Mesodermal cell (in vitro differentiated cells): ENCODE results near the gene PACSIN2.

ENCODE experiments used
- H3K27ac ChIP-seq: 2 replicates; pipeline ENCODE4 v1.7.0; 2013; ENCODE audit warnings: mild to moderate bottlenecking, low read depth, low read length, moderate library complexity; ENCODE audit not compliant: severe bottlenecking
- H3K36me3 ChIP-seq: 2 replicates; pipeline ENCODE4 v1.7.1; 2013; ENCODE audit warnings: mild to moderate bottlenecking, low read length, moderate library complexity; ENCODE audit not compliant: control insufficient read depth, insufficient read depth
- H3K4me1 ChIP-seq: one replicate; pipeline ENCODE4 v1.7.1; 2013; ENCODE audit warnings: mild to moderate bottlenecking, low read length; ENCODE audit not compliant: insufficient read depth, control insufficient read depth, poor library complexity, severe bottlenecking
- H3K4me3 ChIP-seq: 2 replicates; pipeline ENCODE4 v1.7.0; 2013; ENCODE audit warnings: low read length, control low read depth, mild to moderate bottlenecking; ENCODE audit not compliant: insufficient read depth, poor library complexity, severe bottlenecking; ENCODE audit errors: extremely low read depth
- H3K9me3 ChIP-seq: 2 replicates; pipeline ENCODE4 v1.7.1; 2013; ENCODE audit warnings: mild to moderate bottlenecking, low read length, moderate library complexity; ENCODE audit not compliant: control insufficient read depth
- WGBS, 2 experiments: methylation state at CpG; one replicate each; pipeline ENCODE4 v1.1.5; 2013; ENCODE audit warnings: missing lambda C conversion rate in 2 of 2; ENCODE audit not compliant: insufficient coverage in 2 of 2; 5-methylcytosine and 5-hydroxymethylcytosine counted together

PACSIN2 gene

DNA sequence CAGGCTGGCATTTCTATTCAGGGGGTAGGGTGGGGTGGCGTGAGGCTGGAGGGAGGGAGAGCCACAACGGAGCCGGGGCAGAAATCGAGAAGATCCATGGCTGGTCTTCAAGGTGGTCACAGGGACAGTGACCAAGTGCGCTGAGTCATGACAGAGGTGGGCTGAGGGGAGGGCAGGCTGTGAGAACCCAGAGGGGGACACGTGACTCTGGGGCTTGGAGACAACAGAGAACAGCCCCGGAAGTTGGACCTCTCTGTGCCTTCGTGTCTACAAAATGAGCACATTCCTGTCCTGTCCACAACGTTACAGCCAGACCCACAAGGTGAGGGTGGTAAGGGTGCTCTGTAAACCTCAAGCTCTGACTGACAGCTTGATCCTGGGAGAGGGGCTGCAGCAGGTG is 122.8 kb downstream of the PACSIN2 start:
- 96 to 99% methylated on average over 6 to 9 of the region's 9 CpGs for WGBS, 2 experiments
- Histone ChIP-seq H3K36me3 (peaks cover 63% of the 10 kb centered on the region), H3K4me1 (no peaks in the 10 kb centered on the region), H3K9me3 (no peaks in the 10 kb centered on the region), H3K4me3 (no peak overlapping the region), H3K27ac (no peak overlapping the region)

DNA sequence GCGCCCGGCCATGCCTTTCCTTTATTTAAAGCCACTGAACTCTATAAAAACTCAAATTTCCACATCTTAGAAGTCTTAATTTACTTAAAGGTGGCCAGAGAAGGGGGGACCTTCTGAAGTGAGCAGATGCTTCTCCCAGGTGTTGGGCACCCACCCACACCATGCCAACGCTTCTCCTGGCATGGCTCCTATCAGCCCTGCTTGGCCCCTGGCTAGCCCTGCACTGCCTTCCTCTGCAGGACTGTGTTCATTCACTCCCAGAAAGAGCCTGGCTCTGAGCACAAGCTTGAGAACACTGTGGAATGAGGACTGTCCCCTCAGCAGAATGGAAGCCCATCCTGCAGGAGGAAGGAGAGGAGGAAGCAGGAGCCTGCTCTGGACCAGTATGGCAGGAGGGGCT is 123.3 kb downstream of the PACSIN2 start:
- no peaks in the 10 kb centered on the region for H3K9me3 ChIP-seq
- H3K36me3 ChIP-seq: peaks cover 68% of the 10 kb centered on the region
- WGBS, 2 experiments: 100% methylated on average over 1 of the region's 3 CpGs
- H3K4me1 ChIP-seq: no peaks in the 10 kb centered on the region
- H3K4me3 ChIP-seq: no peak overlapping the region
- no peak overlapping the region for H3K27ac ChIP-seq

DNA sequence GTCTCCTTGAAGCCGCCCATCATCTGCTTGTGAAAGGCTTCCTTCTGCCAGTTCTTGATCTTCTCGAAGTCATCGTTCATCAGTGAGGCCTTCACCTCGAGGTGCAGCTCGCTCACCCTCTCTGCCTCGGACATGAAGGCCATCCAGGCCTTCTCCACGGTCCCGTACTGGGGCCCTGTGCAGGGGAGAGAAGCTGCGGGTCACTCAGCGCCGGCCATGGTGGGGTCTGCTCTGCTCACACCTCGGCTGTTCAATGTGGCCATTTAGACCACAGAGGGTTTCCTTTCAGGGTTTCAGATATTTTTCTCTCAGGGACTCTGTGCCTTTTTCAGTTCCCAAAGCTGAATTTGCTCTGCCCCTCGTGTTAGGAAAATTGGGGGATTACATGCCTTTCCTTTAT is 123.9 kb downstream of the PACSIN2 start:
- Histone ChIP-seq H3K27ac (no peak overlapping the region), H3K4me1 (no peaks in the 10 kb centered on the region), H3K4me3 (no peak overlapping the region), H3K36me3 (peaks cover 74% of the 10 kb centered on the region), H3K9me3 (no peaks in the 10 kb centered on the region)
- 94 to 95% methylated on average over 12 to 13 of the region's 13 CpGs for WGBS, 2 experiments

DNA sequence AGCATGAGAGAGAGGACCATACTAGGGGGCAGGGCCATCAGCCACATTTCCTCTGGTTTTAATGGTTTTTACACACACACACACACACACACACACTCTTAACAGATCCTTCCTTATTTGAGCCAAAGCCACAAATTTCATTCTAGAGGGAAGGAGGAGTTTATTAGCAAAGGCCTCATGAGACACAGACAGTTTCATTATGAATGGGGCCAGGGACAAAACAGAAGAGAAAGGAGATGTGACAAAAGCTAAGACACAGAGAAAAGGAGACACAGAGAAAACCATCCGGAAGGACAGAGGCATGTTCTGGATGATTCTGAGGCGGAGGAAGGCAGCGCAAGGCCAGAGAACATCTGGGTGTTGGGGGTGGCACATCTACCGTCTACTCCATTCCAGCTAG is 125.6 kb downstream of the PACSIN2 start:
- H3K36me3 ChIP-seq: peaks cover 89% of the 10 kb centered on the region
- no peak overlapping the region for H3K27ac ChIP-seq
- H3K9me3 ChIP-seq: no peaks in the 10 kb centered on the region
- 100% methylated on average over 1 to 4 of the region's 4 CpGs for WGBS, 2 experiments
- H3K4me1 ChIP-seq: peaks cover 10% of the 10 kb centered on the region
- no peak overlapping the region for H3K4me3 ChIP-seq

DNA sequence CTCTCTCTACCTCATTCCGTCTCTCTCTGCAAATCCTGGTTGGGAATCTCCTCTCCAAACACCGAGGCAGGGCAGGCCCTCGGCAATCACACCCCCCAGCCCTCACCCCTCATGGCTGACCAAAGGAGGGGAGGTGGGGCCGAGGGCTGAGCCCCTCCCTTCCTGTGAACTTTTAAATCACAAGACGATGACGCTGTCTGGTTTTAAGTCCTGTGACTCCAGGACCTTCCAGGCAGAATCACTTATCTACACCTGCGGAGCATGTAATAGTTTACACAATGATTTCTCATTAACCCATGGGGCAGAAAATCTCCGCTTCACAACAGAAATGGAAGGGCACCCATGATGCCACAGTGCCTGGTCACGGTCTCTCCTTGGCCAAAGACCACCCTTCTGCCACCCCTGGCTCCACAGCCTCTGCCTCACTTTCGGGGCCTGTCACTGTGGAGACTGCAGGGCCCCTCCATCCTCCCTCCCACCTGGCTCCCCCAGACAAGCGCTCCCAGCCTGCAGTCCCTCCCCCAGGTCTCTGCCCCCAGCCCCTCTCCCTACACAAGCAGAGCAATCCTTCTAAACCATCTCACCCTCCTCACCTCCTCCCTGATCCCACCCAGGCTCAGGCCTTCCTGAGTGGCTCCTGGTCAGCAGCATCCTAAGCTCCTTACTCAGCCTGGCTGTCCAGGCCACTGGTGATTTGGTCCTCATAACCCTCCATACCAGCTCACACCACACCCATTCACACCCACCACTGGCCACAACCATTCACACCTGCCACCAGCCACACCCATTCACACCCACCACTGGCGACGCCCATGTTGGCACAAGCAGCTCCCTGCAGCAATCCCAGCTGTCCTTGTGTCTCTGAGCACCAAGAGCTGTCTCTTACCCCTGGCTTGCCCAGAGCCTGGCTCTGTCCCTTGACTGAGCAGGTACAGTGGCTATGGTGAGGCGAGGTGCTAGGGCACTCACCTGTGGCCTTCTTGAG is 127.1 kb downstream of the PACSIN2 start:
- WGBS, 2 experiments: 82 to 92% methylated on average over 6 to 12 of the region's 14 CpGs
- Histone ChIP-seq H3K4me1 (peaks cover 10% of the 10 kb centered on the region), H3K4me3 (no peak overlapping the region), H3K27ac (no peak overlapping the region), H3K36me3 (peaks cover 94% of the 10 kb centered on the region), H3K9me3 (no peaks in the 10 kb centered on the region)

DNA sequence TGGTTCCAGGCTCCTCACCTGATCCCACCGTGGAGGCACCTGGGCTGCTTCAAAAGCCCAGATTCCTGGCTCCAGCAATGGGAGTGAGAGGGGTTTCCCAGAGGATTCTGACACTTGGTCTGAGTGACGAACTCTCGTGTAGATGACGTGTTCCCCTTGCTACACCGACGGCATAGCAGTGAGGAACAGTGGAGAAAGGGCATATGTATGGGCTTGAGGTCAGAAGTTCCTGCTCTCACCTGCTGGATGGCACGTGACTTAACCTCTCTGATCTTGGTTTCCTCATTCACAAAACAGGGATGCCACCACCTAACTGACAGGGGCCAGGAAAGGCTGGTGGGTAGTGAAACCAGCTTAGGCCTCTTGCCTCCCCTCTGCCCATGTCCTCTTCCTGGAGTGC is 127.8 kb downstream of the PACSIN2 start:
- no peak overlapping the region for H3K4me3 ChIP-seq
- WGBS, 2 experiments: 92% methylated on average over 6 to 7 of the region's 7 CpGs
- H3K4me1 ChIP-seq: peaks cover 10% of the 10 kb centered on the region
- H3K27ac ChIP-seq: no peak overlapping the region
- peaks cover 94% of the 10 kb centered on the region for H3K36me3 ChIP-seq
- H3K9me3 ChIP-seq: no peaks in the 10 kb centered on the region

DNA sequence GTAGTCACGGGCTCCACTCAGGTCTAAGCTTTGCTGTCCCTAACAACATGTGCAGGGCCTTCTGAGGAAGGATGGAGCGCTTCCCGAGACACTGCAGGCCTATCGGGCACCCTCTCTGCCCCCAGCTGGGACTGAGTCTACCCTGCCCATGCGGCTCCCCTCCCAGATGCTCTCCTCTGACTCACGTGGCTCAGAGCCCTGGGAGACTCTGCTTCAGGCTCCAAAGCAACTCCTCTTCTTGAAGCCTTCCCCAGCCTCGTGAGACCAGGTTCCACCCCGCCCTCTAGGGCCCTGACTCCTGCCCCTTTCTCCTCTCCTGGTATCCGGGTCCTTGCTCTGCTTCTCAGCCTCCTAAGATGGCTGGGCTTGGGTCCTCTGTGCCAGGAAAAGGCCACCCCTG is 129.5 kb downstream of the PACSIN2 start:
- Histone ChIP-seq H3K9me3 (no peaks in the 10 kb centered on the region), H3K4me3 (no peak overlapping the region), H3K36me3 (peaks cover 92% of the 10 kb centered on the region), H3K27ac (no peak overlapping the region), H3K4me1 (peaks cover 10% of the 10 kb centered on the region)
- 78 to 84% methylated on average over 7 to 8 of the region's 9 CpGs for WGBS, 2 experiments

DNA sequence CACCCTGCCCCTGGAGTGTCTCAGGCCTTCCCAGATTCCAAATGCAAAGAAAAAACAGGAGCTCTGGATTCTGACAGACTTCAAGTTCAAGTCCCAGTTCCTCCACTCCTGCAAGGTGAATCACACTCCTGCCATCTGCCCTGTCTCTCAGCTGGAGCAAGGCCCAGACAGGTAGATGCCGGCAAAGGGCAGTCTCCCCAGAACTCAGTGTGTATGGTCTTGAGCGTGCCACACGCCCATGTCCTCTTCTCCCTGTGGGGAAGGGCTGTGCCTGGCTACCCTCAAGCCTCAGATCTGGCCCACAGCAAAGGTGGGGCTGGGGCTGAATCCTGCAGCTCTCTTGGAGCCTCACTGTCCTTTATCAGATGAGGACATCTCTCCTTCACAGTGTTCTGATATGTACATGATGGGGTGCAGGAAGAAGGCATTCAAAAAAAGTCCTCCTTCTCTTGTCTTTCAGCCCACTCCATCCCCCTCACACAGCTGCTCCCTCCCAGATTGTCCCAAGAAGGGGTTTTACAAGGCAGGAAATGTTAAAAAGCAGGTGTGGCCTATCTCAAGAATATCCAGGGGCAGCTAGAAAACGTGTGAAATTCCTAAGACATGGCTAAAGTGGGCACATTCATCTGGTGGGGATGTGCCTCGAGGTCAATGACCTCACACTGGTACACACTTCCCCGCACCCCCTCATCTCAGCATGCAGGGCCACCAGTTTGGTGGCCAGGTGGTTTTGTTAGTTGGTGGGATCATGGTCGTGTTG is 130.2 kb downstream of the PACSIN2 start:
- Histone ChIP-seq H3K27ac (no peak overlapping the region), H3K9me3 (no peaks in the 10 kb centered on the region), H3K4me3 (no peak overlapping the region), H3K4me1 (peaks cover 10% of the 10 kb centered on the region), H3K36me3 (peaks cover 94% of the 10 kb centered on the region)
- 25 to 100% methylated on average over 1 to 3 of the region's 7 CpGs for WGBS, 2 experiments

DNA sequence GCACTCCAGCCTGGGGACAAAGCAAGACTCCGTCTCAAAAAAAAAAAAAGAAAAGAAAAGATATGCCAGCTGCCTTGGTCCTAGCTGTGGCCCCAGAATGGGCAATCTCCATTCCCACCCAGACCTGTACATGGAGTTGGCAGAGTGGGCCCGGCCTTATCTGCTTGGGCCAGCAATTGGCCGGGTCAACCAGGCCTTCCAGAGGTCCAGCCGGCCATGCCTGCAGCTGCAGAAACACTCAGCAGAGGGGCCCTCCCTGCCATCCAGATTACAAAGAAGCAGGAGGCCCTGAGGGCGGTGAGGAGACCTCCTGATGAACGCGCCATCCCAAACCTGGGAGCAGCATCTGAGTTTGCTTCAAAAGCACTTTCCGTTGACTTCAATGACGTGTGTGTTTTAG is 131.0 kb downstream of the PACSIN2 start:
- Histone ChIP-seq H3K27ac (no peak overlapping the region), H3K4me1 (peaks cover 10% of the 10 kb centered on the region), H3K4me3 (no peak overlapping the region), H3K9me3 (no peaks in the 10 kb centered on the region), H3K36me3 (peaks cover 95% of the 10 kb centered on the region)
- 93 to 97% methylated on average over 5 to 8 of the region's 9 CpGs for WGBS, 2 experiments

DNA sequence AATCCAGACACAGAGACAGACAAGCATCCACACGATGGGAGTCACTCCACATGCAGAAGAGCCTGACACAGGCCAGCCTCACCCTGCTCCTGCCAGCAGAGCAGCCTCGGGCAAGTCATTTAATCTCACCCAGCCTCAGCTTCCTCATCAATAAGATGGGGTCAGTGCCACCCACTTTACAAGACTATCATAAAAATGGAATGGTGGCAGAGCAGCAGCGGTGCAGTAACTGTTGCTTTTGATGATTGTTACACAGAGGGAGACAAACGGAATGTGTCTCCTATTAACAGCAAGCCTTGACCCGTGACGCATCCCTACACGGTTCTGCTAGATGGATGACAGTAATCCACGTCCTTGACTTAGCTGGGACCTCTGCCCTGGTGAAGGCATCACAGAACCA is 131.8 kb downstream of the PACSIN2 start:
- no peaks in the 10 kb centered on the region for H3K9me3 ChIP-seq
- H3K4me1 ChIP-seq: peaks cover 10% of the 10 kb centered on the region
- peaks cover 95% of the 10 kb centered on the region for H3K36me3 ChIP-seq
- no peak overlapping the region for H3K4me3 ChIP-seq
- H3K27ac ChIP-seq: no peak overlapping the region
- WGBS, 2 experiments: 93 to 98% methylated on average over 6 to 8 of the region's 8 CpGs
